ENCODE measurements around the gene LAMB2.

GRCh38 chr3:49122022-49122421 is 10.8 kb downstream of the LAMB2 start:
- TF ChIP-seq, protein P1, sequence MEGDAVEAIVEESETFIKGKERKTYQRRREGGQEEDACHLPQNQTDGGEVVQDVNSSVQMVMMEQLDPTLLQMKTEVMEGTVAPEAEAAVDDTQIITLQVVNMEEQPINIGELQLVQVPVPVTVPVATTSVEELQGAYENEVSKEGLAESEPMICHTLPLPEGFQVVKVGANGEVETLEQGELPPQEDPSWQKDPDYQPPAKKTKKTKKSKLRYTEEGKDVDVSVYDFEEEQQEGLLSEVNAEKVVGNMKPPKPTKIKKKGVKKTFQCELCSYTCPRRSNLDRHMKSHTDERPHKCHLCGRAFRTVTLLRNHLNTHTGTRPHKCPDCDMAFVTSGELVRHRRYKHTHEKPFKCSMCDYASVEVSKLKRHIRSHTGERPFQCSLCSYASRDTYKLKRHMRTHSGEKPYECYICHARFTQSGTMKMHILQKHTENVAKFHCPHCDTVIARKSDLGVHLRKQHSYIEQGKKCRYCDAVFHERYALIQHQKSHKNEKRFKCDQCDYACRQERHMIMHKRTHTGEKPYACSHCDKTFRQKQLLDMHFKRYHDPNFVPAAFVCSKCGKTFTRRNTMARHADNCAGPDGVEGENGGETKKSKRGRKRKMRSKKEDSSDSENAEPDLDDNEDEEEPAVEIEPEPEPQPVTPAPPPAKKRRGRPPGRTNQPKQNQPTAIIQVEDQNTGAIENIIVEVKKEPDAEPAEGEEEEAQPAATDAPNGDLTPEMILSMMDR (IDR thresholded peaks at IDR 0.05), result no peak
- TF ChIP-seq POLR2A (IDR thresholded peaks at IDR 0.05), result no peak
